ENCODE results near the gene SPTBN1. TPM values are rescaled to one million over a fixed set of nuclear protein-coding genes. Genes with fewer than 3 reads are reported as not detected.

SPTBN1 gene
- total and polyA plus RNA-seq, 2 of the 13 experiments (the other 11 are each of a cell fraction or from before 2014, with no cell fraction given) = 123 to 299 TPM

DNA sequence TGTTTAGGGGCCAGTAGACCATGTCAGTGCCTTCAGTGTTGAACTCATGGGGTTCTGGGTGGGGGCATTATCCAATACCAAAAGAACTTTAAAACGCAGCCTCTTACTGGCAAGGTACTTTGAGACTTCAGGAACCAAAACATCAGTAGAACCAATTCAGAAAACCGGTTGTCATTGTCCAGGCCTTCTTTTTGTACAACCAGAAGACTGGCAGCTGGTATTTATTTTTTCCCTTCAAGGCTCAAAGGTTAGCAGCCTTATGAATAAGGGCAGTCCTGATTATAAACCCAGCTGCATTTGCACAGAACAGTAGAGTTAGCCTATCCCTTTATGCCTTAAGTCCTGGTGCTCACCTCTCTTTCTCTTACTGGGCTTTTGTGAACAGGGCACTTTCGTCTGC lies 153.5 kb downstream of the SPTBN1 start (continued):
- TF ChIP-seq, protein P1, sequence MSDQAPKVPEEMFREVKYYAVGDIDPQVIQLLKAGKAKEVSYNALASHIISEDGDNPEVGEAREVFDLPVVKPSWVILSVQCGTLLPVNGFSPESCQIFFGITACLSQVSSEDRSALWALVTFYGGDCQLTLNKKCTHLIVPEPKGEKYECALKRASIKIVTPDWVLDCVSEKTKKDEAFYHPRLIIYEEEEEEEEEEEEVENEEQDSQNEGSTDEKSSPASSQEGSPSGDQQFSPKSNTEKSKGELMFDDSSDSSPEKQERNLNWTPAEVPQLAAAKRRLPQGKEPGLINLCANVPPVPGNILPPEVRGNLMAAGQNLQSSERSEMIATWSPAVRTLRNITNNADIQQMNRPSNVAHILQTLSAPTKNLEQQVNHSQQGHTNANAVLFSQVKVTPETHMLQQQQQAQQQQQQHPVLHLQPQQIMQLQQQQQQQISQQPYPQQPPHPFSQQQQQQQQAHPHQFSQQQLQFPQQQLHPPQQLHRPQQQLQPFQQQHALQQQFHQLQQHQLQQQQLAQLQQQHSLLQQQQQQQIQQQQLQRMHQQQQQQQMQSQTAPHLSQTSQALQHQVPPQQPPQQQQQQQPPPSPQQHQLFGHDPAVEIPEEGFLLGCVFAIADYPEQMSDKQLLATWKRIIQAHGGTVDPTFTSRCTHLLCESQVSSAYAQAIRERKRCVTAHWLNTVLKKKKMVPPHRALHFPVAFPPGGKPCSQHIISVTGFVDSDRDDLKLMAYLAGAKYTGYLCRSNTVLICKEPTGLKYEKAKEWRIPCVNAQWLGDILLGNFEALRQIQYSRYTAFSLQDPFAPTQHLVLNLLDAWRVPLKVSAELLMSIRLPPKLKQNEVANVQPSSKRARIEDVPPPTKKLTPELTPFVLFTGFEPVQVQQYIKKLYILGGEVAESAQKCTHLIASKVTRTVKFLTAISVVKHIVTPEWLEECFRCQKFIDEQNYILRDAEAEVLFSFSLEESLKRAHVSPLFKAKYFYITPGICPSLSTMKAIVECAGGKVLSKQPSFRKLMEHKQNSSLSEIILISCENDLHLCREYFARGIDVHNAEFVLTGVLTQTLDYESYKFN (CRISPR knock-in tag; conservative IDR thresholded peaks at IDR 0.05) = peak; percentile 73
- TF ChIP-seq SP1 (IDR thresholded peaks at IDR 0.05) (no peak), SP1 (CRISPR knock-in tag; IDR thresholded peaks at IDR 0.05) (no peak), EP300 (IDR thresholded peaks at IDR 0.05; ENCODE audit: low read depth in 2 of 2, low read length in 2 of 2) (peak in 1 of 2 experiments; percentile 58; a peak in 2 of 4 replicates), EP300 (CRISPR knock-in tag; IDR thresholded peaks at IDR 0.05; ENCODE audit: borderline replicate concordance) (no peak), ZNF367 (CRISPR knock-in tag; IDR thresholded peaks at IDR 0.05; ENCODE audit: borderline replicate concordance) (no peak), ZNF33A (CRISPR knock-in tag; IDR thresholded peaks at IDR 0.05; ENCODE audit: borderline replicate concordance) (peak; percentile 54; the same call in 1 of the 2 replicates), RXRB (CRISPR knock-in tag; IDR thresholded peaks at IDR 0.05; ENCODE audit: borderline replicate concordance) (no peak; the same call in 1 of the 2 replicates), ELF3 (CRISPR knock-in tag; IDR thresholded peaks at IDR 0.05) (0 out of 2 replicates have a peak, but pooled peaks have one; percentile 34), GATAD1 (CRISPR knock-in tag; IDR thresholded peaks at IDR 0.05) (no peak), SAP130 (CRISPR knock-in tag; IDR thresholded peaks at IDR 0.05; ENCODE audit: low read depth) (peak; percentile 71), TAF1 (CRISPR knock-in tag; IDR thresholded peaks at IDR 0.05) (no peak), ZNF292 (CRISPR knock-in tag; IDR thresholded peaks at IDR 0.05; ENCODE audit: borderline replicate concordance, low read depth) (0 out of 2 replicates have a peak, but pooled peaks have one; percentile 32), HMG20A (CRISPR knock-in tag; IDR thresholded peaks at IDR 0.05; ENCODE audit: borderline replicate concordance) (peak; percentile 49; the same call in 1 of the 2 replicates)
- TF ChIP-seq, protein P2, sequence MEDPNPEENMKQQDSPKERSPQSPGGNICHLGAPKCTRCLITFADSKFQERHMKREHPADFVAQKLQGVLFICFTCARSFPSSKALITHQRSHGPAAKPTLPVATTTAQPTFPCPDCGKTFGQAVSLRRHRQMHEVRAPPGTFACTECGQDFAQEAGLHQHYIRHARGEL (CRISPR knock-in tag; IDR thresholded peaks at IDR 0.05) = no peak
- TF ChIP-seq, protein P3, sequence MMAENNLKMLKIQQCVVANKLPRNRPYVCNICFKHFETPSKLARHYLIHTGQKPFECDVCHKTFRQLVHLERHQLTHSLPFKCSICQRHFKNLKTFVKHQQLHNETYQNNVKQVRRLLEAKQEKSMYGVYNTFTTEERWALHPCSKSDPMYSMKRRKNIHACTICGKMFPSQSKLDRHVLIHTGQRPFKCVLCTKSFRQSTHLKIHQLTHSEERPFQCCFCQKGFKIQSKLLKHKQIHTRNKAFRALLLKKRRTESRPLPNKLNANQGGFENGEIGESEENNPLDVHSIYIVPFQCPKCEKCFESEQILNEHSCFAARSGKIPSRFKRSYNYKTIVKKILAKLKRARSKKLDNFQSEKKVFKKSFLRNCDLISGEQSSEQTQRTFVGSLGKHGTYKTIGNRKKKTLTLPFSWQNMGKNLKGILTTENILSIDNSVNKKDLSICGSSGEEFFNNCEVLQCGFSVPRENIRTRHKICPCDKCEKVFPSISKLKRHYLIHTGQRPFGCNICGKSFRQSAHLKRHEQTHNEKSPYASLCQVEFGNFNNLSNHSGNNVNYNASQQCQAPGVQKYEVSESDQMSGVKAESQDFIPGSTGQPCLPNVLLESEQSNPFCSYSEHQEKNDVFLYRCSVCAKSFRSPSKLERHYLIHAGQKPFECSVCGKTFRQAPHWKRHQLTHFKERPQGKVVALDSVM (CRISPR knock-in tag; IDR thresholded peaks at IDR 0.05) = no peak
- TF ChIP-seq, protein P4, sequence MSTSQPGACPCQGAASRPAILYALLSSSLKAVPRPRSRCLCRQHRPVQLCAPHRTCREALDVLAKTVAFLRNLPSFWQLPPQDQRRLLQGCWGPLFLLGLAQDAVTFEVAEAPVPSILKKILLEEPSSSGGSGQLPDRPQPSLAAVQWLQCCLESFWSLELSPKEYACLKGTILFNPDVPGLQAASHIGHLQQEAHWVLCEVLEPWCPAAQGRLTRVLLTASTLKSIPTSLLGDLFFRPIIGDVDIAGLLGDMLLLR (CRISPR knock-in tag; IDR thresholded peaks at IDR 0.05) = no peak
- TF ChIP-seq, protein P5, sequence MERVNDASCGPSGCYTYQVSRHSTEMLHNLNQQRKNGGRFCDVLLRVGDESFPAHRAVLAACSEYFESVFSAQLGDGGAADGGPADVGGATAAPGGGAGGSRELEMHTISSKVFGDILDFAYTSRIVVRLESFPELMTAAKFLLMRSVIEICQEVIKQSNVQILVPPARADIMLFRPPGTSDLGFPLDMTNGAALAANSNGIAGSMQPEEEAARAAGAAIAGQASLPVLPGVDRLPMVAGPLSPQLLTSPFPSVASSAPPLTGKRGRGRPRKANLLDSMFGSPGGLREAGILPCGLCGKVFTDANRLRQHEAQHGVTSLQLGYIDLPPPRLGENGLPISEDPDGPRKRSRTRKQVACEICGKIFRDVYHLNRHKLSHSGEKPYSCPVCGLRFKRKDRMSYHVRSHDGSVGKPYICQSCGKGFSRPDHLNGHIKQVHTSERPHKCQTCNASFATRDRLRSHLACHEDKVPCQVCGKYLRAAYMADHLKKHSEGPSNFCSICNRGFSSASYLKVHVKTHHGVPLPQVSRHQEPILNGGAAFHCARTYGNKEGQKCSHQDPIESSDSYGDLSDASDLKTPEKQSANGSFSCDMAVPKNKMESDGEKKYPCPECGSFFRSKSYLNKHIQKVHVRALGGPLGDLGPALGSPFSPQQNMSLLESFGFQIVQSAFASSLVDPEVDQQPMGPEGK (CRISPR knock-in tag; IDR thresholded peaks at IDR 0.05) = peak; percentile 19; the same call in 1 of the 2 replicates
- TF ChIP-seq, protein P6, sequence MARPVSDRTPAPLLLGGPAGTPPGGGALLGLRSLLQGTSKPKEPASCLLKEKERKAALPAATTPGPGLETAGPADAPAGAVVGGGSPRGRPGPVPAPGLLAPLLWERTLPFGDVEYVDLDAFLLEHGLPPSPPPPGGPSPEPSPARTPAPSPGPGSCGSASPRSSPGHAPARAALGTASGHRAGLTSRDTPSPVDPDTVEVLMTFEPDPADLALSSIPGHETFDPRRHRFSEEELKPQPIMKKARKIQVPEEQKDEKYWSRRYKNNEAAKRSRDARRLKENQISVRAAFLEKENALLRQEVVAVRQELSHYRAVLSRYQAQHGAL (CRISPR knock-in tag; IDR thresholded peaks at IDR 0.05; ENCODE audit: not compliant biosample characterization) = no peak
